ENCODE measurements around the gene KCNN3.

Gene KCNN3

DNA sequence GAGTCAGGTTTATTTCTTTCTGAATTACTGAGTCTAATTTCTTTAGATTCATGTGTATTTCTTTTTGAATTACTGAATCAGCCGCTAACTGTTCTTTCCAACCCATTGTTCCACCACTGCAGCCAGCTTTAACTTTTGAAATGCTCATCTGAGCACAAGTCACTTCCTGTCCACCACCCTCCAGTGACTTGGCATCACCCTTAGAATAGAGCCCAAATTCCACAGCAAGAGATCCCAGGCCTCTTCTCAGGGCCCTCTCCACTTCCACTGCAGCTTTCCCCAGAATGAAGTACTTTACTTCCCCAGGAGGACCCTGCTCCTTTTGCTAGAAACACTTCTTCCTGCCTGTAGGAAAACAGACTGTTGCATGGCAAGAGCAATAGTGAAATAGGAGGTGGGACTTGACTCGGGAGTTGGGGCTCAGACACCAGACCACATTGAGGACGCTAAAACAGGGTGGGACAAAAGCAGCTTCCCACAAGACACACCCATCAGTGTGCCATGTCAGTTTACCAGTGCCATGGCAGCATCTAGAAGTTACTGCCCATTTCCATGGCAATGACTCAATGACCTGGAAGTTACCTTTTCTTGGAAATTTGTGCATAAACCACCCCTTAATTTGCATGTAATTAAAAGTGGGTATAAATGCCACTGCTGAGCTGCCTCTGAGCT, 205.6 kb downstream of the KCNN3 start:
- in situ Hi-C loops (cut with MboI; ENCODE audit: low pct_unique_long_range_greater_than_20kb, low sequenced_read_pairs): no loop called here
- no peak for DNase-seq

DNA sequence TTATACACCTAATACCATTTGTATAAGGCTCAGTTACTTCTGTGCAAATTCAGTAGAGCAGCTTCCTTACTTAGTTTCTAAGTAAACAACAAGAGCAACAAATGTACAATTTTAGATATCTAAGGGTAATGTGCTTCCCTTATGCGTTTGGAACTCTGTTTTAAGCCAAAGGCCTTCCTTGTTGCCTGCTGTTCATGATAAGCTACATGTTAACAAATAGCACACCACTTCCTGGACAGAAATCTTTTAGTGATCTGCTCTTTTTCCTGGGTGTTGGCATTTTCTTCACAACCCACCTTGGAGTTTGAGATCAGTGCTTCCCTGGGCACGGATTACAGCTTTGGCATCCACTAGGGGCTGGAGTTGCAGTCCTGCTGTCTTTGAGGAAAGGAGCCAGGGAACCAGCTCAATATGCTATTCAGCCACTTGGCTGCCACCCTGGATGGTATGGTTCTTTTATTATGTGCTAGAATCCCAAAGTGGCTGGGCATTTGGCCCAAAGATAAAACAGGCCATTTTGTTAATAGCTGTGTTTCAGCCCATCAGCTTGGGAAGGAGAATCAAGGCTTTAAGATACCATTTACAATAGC, 206.5 kb downstream of the KCNN3 start:
- in situ Hi-C loops (cut with MboI; ENCODE audit: low pct_unique_long_range_greater_than_20kb, low sequenced_read_pairs): no loop called here
- no peak for DNase-seq

DNA sequence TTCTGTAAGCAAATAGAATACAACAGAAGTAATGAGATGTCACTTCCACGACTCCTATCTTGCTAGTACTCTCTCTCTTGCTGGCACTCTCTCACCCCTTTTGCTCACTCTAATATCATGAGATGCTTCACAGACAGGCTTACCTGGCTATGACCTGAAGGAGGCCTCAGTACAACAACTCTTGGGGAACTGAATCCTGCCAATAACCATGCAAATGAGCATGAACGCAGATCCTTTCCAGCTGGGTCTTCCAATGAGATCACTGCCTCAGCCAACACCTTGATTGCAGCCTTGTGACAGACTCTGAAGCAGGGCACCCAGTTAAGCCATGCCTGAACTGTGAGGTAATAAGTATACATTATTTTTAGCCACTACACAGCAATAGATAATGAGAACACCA, 209.0 kb downstream of the KCNN3 start:
- in situ Hi-C loops (cut with MboI; ENCODE audit: low pct_unique_long_range_greater_than_20kb, low sequenced_read_pairs): no loop called here
- DNase-seq: no peak

DNA sequence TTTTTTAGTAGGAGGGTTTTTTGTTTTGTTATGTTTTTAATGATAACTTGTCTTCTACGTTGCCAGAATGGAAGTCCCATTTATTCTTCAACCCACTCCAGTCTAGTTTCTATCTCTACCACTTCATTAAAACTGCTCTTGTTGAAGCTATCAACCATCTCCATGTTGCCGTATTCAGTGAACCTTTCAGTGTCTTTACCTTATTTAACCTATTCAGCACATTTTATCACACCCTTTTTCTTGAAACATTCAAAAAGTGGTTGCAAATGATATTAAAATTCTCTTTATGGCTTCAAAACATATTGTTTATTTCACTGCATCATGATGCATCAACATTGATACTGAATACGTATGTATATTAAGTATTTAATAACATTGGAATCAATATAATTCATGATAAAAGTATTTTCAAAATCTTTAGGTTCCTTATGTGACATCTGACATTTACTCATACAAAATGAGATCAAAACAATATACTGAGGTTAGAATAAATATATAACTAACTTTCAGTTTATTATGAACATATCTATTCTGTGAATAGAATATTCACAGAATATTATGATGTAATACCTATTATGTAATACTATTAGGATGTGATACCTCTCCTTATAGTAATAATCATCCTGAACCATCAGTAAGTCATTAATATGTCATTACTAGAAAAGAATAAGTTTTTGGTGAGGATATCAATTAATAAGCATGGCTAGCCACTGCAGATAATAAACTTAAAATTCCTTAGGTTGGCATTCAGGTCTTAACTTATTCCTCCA, 210.1 kb downstream of the KCNN3 start:
- in situ Hi-C loops (cut with MboI; ENCODE audit: low pct_unique_long_range_greater_than_20kb, low sequenced_read_pairs): no loop called here
- no peak for DNase-seq

DNA sequence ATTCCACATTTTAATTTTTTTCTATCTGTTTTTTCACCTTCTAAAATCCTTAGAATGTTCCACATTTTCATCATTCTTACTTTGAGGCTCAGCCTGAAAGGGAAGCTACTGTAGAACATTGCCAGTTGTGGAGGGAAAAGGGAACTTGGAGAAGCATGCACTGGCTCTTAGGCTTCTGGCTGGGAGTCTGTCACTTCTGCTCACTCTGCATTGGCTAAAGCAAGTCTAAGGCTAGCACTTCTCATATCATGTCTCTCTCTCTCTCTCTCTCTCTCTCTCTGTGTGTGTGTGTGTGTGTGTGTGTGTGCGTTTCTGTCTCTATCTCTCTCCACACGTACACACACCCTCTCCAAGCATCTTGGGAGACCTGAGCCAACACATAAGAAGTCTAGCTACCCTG, 212.5 kb downstream of the KCNN3 start:
- DNase-seq: peak; percentile 72
- in situ Hi-C loops (cut with MboI; ENCODE audit: low pct_unique_long_range_greater_than_20kb, low sequenced_read_pairs): no loop called here

DNA sequence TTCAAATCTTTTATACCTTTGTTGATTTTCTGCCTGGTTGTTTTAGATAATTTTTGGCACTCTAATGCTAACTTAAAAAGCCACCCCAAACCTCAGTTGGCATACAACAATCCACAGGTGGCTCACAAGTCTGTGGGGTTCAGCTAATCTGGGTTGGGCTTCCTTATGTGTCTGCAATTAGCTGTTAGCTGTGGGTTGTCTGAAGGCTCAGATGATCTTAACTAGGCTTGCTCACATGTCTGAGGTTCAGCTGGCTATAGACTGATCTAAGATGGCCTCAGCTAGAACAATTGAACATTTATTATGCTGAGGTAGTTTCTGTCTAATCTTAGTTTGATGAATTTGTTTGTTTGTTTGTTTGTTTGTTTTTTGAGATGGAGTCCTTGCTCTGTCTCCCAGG, 217.2 kb downstream of the KCNN3 start:
- in situ Hi-C loops (cut with MboI; ENCODE audit: low pct_unique_long_range_greater_than_20kb, low sequenced_read_pairs): no loop called here
- DNase-seq: no peak

Measured in KBM-7 (cell line).